H54 (cell line): ENCODE measurements around the gene NMRAL1.

Experiments used
- DNase-seq: peaks from one replicate; pipeline ENCODE4 v3.0.0; 2011; ENCODE audit warnings: low spot score, mixed read lengths; ENCODE audit not compliant: insufficient read length
- FAIRE-seq: peaks from 3 replicates; lab custom pipeline; 2011; peaks lifted over from hg19 to GRCh38; lab: Jason Lieb, UNC
- POLR2A ChIP-seq: IDR thresholded peaks from 2 replicates; pipeline ENCODE4 v1.6.1; 2011; ENCODE audit warnings: low read depth, mild to moderate bottlenecking, low read length

The NMRAL1 gene

GRCh38 chr16:4474192-4474961 lies at the start of gene NMRAL1:
Gene NMRAL1 (minus strand): TSS chr16:4474625. CDS start chr16:4474132, 493 bp downstream.
- peak; percentile 51 for TF ChIP-seq POLR2A
- DNase-seq (no peak), FAIRE-seq (no peak)

- no peak for FAIRE-seq
- TF ChIP-seq POLR2A = no peak
Observed at GRCh38 chr16:4523686-4524085, 49.3 kb upstream of the NMRAL1 start.

GRCh38 chr16:4522051-4522581 lies 47.7 kb upstream of the NMRAL1 start:
- TF ChIP-seq POLR2A = no peak
- DNase-seq = no peak
- no peak for FAIRE-seq

More at GRCh38 chr16:4523686-4524085, 49.3 kb upstream of the NMRAL1 start:
- no peak for DNase-seq

GRCh38 chr16:4520913-4521312 lies 46.5 kb upstream of the NMRAL1 start:
- no peak for TF ChIP-seq POLR2A
- no peak for DNase-seq
- no peak for FAIRE-seq

- no peak for TF ChIP-seq POLR2A
- no peak for FAIRE-seq
Observed at GRCh38 chr16:4519274-4520058, 45.0 kb upstream of the NMRAL1 start.

GRCh38 chr16:4517812-4518680 lies 43.6 kb upstream of the NMRAL1 start:
- FAIRE-seq (no peak), DNase-seq (peak; percentile 31)
- TF ChIP-seq POLR2A = no peak

More at GRCh38 chr16:4519274-4520058, 45.0 kb upstream of the NMRAL1 start:
- no peak for DNase-seq

- FAIRE-seq (no peak), DNase-seq (no peak)
- no peak for TF ChIP-seq POLR2A
Observed at GRCh38 chr16:4515611-4516233, 41.3 kb upstream of the NMRAL1 start.

GRCh38 chr16:4514606-4515005 lies 40.2 kb upstream of the NMRAL1 start:
- no peak for TF ChIP-seq POLR2A
- no peak for DNase-seq
- no peak for FAIRE-seq

GRCh38 chr16:4513881-4514280 lies 39.5 kb upstream of the NMRAL1 start:
- TF ChIP-seq POLR2A = no peak
- no peak for FAIRE-seq

GRCh38 chr16:4513086-4513860 lies 38.8 kb upstream of the NMRAL1 start:
- TF ChIP-seq POLR2A = no peak
- DNase-seq = no peak
- FAIRE-seq = no peak

More at GRCh38 chr16:4513881-4514280, 39.5 kb upstream of the NMRAL1 start:
- DNase-seq = no peak

GRCh38 chr16:4512473-4512872 lies 38.0 kb upstream of the NMRAL1 start:
- FAIRE-seq (no peak), DNase-seq (no peak)
- no peak for TF ChIP-seq POLR2A

GRCh38 chr16:4511441-4512082 lies 37.1 kb upstream of the NMRAL1 start:
- no peak for FAIRE-seq
- peak; percentile 45 for DNase-seq
- TF ChIP-seq POLR2A = no peak
